GM19351 (cell line): ENCODE data around the gene DARS2.
"Not testable (repeated sequence)": the region's sequence is repeated elsewhere in the genome, so short reads cannot be mapped to it uniquely, and the experiment has no call there.

Experiments used
- ATAC-seq: cut with Tn5 transposase; IDR thresholded peaks from one replicate; pipeline ENCODE4 v1.9.1; 2021; ENCODE audit warnings: mild to moderate bottlenecking, moderate library complexity; ENCODE audit not compliant: unreplicated experiment

Gene DARS2, protein sequence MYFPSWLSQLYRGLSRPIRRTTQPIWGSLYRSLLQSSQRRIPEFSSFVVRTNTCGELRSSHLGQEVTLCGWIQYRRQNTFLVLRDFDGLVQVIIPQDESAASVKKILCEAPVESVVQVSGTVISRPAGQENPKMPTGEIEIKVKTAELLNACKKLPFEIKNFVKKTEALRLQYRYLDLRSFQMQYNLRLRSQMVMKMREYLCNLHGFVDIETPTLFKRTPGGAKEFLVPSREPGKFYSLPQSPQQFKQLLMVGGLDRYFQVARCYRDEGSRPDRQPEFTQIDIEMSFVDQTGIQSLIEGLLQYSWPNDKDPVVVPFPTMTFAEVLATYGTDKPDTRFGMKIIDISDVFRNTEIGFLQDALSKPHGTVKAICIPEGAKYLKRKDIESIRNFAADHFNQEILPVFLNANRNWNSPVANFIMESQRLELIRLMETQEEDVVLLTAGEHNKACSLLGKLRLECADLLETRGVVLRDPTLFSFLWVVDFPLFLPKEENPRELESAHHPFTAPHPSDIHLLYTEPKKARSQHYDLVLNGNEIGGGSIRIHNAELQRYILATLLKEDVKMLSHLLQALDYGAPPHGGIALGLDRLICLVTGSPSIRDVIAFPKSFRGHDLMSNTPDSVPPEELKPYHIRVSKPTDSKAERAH

DNA sequence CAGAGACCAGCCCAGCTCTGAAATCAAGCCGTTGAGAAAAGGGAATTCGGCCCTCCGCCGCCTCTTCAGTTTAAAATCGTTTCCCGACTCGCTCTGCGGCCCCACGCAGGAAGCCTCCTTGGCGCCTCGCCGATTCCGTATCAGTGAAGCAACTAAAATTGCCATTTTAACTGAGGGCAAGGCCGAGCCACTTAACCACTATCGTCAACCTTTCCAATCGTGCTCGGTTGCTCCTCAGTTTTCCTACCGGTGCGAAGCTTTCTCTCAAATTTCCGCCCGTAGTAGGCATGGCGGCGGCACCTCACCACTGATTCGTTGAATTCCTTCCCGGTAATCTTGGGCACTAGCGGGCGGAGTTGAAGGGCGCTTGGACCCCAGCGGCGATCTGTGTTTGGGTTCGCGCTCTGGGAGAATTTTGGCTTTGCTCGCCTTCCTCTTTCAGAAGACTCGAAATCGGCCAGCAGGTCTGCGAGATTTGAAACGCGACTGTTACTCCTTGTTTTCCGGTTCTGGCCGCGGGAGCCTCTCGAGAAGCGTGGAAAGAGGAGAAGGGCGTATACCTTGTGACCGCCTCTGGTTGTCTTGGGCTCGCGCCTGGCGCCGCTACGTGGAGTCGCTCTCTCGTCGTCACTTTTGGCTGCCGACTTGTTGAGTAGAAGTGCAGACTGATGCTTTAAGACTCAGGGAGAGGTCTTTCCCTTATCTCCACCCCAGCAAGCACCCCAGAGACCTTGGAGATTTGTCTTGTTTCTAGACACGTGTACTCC lies at the start of gene DARS2, which contains the start of gene CENPL:
TSS of gene DARS2 (plus strand) at position 359 of the 767 bp plus-strand sequence. CDS start 557 bp downstream, outside the sequence.
TSS of gene CENPL (minus strand) at position 569 of the 767 bp plus-strand sequence. CDS start 13,584 bp downstream, outside the sequence.
- ATAC-seq = peak; percentile 79

- no peak for ATAC-seq
Measured at GRCh38 chr1:173775578-173776226, 48.8 kb upstream of the DARS2 start.

GRCh38 chr1:173779936-173780335 lies 44.5 kb upstream of the DARS2 start:
- ATAC-seq = no peak

DNA sequence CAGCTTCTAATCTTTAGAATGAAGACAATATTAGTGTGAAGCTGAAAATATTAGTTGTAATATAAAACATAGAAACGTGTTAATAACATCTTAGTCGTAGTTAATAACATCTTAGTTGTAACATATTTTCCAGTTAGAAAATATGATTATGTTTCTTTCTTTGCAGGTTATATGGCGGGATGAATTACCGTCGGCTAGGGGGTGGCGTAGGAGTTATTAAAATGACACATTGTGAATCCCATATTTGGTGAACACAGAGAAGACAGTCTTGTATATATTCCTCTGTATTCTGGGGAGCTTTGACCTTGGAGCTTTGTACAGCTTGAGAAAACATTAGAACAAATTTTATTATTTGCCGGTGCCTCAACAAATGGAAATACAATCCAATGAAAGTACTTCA lies 39.5 kb upstream of the DARS2 start:
- ATAC-seq = no peak

DNA sequence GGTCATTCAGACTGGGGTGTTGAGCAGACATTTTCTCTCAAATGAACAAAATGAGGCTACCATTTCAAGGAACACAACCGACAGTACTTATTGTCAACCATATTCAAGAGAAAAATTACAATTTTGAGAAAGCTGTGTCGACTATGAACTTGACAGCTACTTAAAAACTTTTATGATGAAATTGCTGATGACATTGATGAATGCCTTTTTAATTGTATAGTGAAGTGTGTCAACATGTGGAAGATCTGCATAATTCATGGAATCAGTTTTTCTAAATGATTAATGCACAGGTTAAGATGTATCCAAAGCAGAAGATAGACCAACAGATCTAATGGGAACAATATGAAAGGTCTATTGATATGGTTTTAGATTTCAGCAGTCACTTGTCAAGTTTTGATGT lies 34.6 kb upstream of the DARS2 start:
- ATAC-seq = no peak

GRCh38 chr1:173798078-173798477 lies 26.4 kb upstream of the DARS2 start:
- no peak for ATAC-seq

DNA sequence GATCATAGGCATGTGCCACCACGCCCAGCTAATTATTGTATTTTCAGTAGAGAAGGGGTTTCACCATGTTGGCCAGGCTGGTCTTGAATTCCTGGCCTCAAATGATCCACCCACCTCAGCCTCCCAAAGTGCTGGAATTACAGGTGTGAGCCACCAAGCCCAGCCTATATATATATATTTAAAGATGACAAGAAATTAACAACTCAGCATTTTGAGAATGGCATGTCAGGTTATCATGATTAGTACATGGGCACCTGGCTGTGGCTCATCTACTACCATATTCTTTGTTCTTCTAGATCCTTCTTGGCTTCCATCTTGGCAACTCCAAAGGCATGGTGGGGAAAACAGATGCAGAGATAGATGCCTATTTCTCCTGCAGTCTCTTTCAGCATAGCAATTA lies 24.5 kb upstream of the DARS2 start:
- ATAC-seq = not testable (repeated sequence)

GRCh38 chr1:173802961-173803360 lies 21.5 kb upstream of the DARS2 start:
- ATAC-seq = no peak

GRCh38 chr1:173813654-173814053 lies 10.8 kb upstream of the DARS2 start:
- ATAC-seq = not testable (repeated sequence)

- no peak for ATAC-seq
Measured at GRCh38 chr1:173818459-173818858, 6.0 kb upstream of the DARS2 start.

DNA sequence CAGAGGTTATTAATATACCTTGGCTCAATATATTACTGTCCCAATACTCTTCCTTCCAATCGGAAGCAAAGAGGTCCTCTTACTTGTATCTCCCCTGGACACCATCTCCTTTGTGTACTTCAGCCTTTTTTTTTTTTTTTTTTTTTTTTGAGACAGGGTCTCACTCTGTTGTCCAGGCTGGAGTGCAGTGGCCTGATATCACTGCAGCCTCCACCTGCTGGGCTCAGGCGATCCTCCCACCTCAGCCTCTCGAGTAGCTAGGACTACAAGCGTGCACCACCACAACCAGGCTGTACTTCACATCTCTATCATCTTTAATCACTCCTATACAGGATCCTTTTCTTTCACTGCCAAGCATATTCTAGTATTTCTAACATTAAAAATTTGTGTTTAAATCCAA lies 2.8 kb upstream of the DARS2 start:
- ATAC-seq = no peak

GRCh38 chr1:173823781-173824314 lies 625 bp upstream of the DARS2 start:
- ATAC-seq = peak; percentile 34

DNA sequence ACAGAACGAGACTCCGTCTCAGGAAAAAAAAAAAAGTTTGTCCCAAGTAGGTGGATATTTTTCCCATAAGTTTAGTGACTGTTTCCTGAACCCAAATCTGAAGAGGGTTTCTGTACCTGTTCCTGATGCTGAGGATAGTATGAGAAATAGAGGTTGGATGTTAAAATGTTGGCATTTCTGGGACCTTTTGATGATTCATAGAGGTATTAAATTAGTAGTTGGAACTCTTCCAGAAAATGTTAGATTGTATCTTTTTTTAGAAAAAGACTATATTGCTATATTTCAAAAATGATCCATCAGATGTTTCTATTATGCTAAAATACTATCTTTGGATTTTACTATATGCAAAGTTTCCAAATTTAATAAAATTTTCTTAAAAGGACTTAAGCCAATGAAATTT lies 3.1 kb downstream of the DARS2 start:
- no peak for ATAC-seq

- no peak for ATAC-seq
Measured at GRCh38 chr1:173832748-173833147, 8.3 kb downstream of the DARS2 start.

- no peak for ATAC-seq
Measured at GRCh38 chr1:173852105-173852504, 27.6 kb downstream of the DARS2 start.

DNA sequence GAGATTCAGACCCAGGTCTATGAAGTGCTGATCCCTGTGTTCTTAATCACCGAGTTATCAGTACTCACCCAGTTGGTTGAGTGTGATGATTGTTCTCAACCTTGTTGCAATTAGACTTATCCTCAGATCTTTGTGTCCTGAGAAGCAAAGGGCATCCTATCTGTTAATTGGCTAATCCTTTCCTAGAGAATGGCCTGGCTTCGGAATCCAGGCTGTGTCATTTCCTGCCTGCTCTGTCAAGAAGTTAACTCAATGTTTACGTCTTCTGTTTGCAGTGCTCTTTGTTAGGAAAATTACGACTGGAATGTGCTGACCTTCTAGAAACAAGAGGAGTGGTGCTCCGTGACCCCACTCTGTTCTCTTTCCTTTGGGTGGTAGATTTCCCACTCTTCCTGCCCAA lies 28.6 kb downstream of the DARS2 start:
- ATAC-seq = no peak

DNA sequence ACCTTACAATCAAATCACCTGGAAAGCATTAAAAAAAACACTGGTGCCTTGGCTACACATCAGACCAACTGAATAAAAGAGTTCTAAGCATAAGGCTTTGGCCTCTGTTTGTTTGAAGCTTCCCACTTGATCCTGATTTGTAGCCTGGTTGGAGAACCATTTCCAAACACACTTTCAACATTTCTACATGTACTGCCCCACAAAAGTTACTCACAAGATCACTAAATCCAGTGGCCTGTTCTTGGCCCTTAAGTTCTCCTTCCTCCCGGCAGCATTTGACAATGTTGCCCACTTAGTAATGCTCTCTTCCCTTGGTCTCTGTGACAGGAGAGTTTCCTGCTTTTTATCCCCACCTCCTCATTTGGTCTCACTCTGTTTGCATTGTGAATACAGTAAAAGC lies 31.5 kb downstream of the DARS2 start:
- no peak for ATAC-seq

DNA sequence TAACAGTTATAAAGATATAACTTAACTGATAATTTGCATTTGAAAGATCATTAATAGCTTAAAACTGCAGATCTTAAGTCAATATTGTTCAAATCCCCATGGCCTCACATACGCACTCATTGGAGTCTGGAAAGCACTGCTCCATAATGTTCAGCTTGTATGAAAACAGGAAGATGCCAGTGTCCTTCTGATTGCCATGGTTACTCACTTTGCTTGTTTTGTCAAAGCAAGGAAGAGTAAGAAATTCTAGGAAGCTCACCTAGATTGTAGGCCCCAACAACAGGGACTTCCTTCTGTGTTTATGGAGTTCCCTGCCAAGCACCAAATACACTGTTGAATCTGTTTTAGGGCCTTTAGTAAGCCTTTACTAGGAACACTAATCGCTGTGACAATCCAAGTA lies 32.4 kb downstream of the DARS2 start:
- ATAC-seq = no peak

DNA sequence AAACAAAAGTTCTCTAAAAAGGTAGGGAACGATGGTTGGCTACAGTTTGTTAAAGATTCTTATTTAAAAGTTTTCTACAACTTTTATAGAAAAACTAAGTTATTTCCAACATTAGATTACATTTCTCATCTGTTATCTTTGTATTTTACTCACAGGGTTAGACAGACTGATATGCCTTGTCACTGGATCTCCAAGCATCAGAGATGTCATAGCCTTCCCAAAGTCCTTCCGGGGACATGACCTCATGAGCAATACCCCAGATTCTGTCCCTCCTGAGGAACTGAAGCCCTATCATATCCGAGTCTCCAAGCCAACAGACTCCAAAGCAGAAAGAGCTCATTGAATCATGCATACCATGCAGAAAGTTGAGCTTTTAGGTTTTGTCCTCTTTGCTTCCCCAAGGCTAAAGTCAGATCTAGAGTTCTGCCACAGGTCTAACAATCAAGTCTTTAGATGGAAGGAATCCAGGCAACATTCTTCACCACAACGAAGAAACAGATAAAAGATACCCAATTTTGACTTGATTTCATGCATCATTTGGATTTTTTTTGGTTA lies 33.0 kb downstream of the DARS2 start:
- no peak for ATAC-seq

DNA sequence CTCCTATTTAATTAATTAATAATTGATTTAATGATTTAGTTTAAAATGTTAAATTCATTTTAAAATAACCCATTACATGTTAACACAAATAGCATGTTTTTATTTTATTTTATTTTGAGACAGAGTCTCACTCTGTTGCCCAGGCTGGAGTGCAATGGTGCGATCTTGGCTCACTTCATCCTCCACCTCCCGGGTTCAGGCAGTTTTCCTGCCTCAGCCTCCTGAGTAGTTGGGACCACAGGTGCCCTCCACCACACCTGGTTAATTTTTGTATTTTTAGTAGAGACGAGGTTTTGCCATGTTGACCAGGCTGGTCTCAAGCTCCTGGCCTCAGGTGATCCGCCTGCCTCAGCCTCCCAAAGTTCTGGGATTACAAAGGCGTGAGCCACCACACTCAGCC lies 35.1 kb downstream of the DARS2 start:
- ATAC-seq = not testable (repeated sequence)
